Brain microvascular endothelial cell (primary cell): ENCODE data around the gene SCAI.
"Not testable (repeated sequence)": the region's sequence is repeated elsewhere in the genome, so short reads cannot be mapped to it uniquely, and the experiment has no call there.

Experiments used
- DNase-seq: peaks from one replicate; pipeline ENCODE4 v3.0.0-alpha.2; 2020
- H3K27ac ChIP-seq: fragments of 250-450 bp; sonication (Bioruptor Pico); 2 replicates; pipeline ENCODE4 v1.5.1; 2020; ENCODE audit warnings: mild to moderate bottlenecking, moderate library complexity
- H3K27me3 ChIP-seq: fragments of 250-450 bp; sonication (Bioruptor Pico); replicated peaks from 2 replicates; pipeline ENCODE4 v1.5.1; 2020; ENCODE audit warnings: mild to moderate bottlenecking
- H3K36me3 ChIP-seq: fragments of 250-450 bp; sonication (Bioruptor Pico); replicated peaks from 2 replicates; pipeline ENCODE4 v1.5.1; 2020; ENCODE audit warnings: mild to moderate bottlenecking
- H3K4me3 ChIP-seq: 2 replicates; pipeline ENCODE4 v1.5.1; 2011; ENCODE audit warnings: low read depth, mild to moderate bottlenecking, control low read depth, low read length, moderate library complexity
- in situ Hi-C: cut with HindIII; loops from 2 replicates; pipeline ENCODE4 v1.10.0; 2017; ENCODE audit warnings: low sequenced_read_pairs, low pct_ligation_motif_present
- TF ChIP-seq, protein P1 (sequence below): IDR thresholded peaks from 2 replicates; pipeline ENCODE4 v1.5.1; 2011; ENCODE audit warnings: low read depth, mild to moderate bottlenecking, moderate library complexity, low read length, control low read depth, inconsistent platforms; ENCODE audit errors: missing control alignments

SCAI gene

DNA sequence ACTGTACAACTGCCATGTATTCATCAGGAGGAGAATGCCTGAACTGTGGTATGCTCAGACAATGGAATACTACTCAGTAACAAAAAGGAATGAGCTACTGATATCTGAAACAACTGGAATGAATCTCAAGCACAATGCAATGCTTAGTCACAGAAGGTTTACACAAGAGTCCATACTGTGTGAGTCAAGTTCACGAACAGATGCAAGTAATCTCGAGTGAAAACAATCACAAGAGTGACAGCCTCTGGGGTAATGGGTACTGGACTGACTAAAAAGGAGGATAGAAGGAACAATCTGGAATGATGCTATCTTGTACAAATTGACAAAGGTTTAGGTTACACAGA is 182.9 kb downstream of the SCAI start:
- no peak overlapping the region for H3K4me3 ChIP-seq
- no peaks in the 10 kb centered on the region for H3K36me3 ChIP-seq
- in situ Hi-C loops = no loop called here
- H3K27ac ChIP-seq = no peak overlapping the region
- peak; percentile 11 for DNase-seq
- TF ChIP-seq, protein P1, sequence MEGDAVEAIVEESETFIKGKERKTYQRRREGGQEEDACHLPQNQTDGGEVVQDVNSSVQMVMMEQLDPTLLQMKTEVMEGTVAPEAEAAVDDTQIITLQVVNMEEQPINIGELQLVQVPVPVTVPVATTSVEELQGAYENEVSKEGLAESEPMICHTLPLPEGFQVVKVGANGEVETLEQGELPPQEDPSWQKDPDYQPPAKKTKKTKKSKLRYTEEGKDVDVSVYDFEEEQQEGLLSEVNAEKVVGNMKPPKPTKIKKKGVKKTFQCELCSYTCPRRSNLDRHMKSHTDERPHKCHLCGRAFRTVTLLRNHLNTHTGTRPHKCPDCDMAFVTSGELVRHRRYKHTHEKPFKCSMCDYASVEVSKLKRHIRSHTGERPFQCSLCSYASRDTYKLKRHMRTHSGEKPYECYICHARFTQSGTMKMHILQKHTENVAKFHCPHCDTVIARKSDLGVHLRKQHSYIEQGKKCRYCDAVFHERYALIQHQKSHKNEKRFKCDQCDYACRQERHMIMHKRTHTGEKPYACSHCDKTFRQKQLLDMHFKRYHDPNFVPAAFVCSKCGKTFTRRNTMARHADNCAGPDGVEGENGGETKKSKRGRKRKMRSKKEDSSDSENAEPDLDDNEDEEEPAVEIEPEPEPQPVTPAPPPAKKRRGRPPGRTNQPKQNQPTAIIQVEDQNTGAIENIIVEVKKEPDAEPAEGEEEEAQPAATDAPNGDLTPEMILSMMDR = no peak
- no peaks in the 10 kb centered on the region for H3K27me3 ChIP-seq

DNA sequence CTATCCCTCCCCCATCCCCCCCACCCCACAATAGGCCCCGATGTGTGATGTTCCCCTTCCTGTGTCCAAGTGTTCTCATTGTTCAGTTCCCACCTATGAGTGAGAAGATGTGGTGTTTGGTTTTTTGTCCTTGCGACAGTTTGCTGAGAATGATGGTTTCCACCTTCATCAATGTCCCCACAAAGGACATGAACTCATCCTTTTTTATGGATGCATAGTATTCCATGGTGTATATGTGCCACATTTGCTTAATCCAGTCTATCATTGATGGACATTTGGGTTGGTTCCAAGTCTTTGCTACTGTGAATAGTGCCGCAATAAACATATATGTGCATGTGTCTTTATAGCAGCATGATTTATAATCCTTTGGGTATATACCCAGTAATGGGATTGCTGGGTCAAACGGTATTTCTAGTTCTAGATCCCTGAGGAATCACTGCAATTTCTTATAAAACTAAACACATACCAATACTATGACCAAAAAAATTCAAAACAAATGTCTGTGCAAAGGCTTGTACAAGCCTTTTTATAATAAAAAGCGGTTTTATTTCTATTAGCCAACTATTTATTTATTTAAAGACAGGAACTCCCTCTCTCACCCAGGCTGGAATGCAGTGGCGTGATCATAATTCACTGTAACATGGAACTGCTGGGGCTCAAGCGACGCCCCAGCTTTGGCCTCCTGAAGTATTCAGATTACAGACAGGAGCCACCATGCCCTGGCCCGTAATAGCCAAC is 183.5 kb downstream of the SCAI start:
- H3K27me3 ChIP-seq, in situ Hi-C loops, H3K27ac ChIP-seq, H3K36me3 ChIP-seq, H3K4me3 ChIP-seq, DNase-seq: not testable (repeated sequence)

DNA sequence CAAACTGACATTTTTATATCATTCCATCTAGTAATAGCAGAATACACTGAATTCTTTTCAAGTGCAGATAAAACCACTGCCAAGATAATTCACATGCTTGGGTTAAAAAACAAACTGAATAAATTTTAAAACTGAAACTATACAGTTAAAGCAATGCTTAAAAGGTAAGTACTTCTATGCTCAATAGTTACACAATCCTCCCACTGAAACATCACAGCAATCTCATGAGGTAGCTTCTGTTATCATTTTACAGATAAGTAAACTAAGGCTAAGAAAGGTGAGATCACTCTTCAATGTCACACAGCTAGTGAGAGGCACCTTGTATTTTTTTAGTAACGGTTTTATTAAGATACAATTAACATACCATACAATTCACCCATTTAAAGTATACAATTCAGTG is 189.1 kb downstream of the SCAI start:
- TF ChIP-seq, protein P1 = no peak
- Histone ChIP-seq H3K27me3 (no peaks in the 10 kb centered on the region), H3K36me3 (no peaks in the 10 kb centered on the region), H3K27ac (no peak overlapping the region), H3K4me3 (no peak overlapping the region)
- in situ Hi-C loops = no loop called here
- DNase-seq = no peak

DNA sequence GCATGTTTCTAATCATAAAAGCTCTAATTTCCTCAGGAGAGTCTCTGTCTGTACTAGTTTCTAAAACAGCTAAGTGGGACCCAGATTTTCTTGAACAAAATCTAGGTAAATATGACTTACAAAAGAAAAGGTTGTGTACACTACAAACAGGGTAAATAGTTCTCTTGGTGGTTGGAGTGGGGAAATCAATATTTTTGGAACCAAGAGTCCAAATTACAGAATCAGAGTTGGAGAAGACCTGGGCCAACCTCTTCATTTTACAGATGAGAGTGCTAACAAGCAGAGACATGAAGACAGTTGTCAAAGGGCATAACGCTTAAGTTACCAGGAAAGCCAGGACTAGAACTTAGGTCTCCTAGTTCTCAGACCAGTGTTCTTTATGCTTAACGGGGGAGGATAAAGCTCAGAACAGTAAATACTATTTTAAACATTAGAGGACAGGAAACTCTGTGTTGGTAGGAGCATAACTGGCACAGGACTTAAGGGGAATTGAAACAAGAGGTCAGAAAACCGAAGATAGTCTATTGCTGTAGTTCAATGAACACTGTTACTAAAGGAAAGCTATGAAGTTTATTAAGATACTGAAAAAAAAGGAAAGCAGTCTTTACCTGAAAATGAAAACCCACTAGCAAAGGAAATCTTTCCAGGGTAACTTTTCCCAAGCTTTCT is 193.1 kb downstream of the SCAI start:
- TF ChIP-seq, protein P1 = no peak
- H3K27ac ChIP-seq = no peak overlapping the region
- H3K4me3 ChIP-seq = no peak overlapping the region
- in situ Hi-C loops = no loop called here
- H3K36me3 ChIP-seq = no peaks in the 10 kb centered on the region
- DNase-seq = no peak
- H3K27me3 ChIP-seq = no peaks in the 10 kb centered on the region

DNA sequence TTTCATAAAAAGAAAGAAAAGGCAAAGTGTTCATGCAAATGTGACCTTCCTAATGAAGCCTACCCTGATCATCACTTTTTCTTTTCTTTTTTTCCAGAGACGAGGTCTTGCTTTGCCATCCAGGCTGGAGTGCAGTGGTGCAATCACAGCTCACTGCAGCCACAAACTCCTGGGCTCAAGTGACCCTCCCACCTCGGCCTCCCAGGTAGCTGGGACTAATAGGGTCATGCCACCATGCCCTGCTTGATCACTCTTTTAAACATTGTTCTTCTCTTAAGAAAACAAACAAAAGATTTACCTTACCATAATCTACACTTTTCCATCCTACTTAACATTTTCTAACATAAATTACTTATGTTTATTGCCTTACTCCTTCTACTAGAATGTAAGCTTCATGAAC is 193.9 kb downstream of the SCAI start:
- no peak overlapping the region for H3K27ac ChIP-seq
- H3K4me3 ChIP-seq = no peak overlapping the region
- no peaks in the 10 kb centered on the region for H3K27me3 ChIP-seq
- DNase-seq = no peak
- H3K36me3 ChIP-seq = no peaks in the 10 kb centered on the region
- in situ Hi-C loops = no loop called here
- TF ChIP-seq, protein P1 = no peak

DNA sequence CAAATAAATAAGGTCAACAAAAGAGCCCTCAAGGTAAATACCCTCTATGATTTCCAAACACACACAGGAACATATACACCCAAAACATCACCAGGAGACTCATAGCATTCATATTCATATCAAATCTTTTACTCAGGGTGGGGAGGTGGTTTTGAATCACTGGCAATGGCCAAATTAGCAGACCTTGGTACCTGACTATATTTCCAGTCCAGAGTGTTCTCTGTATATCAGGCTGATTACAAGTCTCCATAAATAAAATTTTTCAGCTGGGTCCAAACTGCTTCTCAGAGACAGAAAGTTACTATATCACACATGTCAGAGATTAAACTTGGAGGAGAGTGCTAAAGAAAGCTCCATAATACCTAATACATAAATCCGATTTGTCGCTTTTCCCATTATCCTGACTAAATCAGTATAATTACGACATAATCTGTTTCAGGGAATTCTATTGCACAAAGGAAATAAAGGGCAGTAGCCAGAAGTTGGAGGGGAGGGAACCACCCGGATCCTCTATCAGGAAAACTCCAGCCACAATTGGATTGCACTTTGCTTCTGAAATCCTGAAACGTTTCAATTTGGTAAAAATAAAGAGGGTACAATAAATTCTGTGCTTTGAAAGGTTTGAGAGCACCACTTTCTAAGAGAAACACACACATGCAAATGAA is 195.5 kb downstream of the SCAI start:
- Histone ChIP-seq H3K4me3 (no peak overlapping the region), H3K27me3 (no peaks in the 10 kb centered on the region), H3K27ac (no peak overlapping the region), H3K36me3 (no peaks in the 10 kb centered on the region)
- TF ChIP-seq, protein P1 = no peak
- in situ Hi-C loops = no loop called here
- DNase-seq = no peak
